GM12872 (cell line): Measurements from ENCODE around the gene DAZAP1.

Experiments used
- TF ChIP-seq, protein P1 (sequence below): IDR thresholded peaks from 3 replicates; pipeline ENCODE4 v1.5.1; 2011; ENCODE audit warnings: low read depth, mild to moderate bottlenecking, low read length, moderate library complexity; ENCODE audit not compliant: insufficient read depth

Gene DAZAP1

GRCh38 chr19:1402411-1403070 lies 4.8 kb upstream of the DAZAP1 start:
- TF ChIP-seq, protein P1, sequence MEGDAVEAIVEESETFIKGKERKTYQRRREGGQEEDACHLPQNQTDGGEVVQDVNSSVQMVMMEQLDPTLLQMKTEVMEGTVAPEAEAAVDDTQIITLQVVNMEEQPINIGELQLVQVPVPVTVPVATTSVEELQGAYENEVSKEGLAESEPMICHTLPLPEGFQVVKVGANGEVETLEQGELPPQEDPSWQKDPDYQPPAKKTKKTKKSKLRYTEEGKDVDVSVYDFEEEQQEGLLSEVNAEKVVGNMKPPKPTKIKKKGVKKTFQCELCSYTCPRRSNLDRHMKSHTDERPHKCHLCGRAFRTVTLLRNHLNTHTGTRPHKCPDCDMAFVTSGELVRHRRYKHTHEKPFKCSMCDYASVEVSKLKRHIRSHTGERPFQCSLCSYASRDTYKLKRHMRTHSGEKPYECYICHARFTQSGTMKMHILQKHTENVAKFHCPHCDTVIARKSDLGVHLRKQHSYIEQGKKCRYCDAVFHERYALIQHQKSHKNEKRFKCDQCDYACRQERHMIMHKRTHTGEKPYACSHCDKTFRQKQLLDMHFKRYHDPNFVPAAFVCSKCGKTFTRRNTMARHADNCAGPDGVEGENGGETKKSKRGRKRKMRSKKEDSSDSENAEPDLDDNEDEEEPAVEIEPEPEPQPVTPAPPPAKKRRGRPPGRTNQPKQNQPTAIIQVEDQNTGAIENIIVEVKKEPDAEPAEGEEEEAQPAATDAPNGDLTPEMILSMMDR = no peak

DNA sequence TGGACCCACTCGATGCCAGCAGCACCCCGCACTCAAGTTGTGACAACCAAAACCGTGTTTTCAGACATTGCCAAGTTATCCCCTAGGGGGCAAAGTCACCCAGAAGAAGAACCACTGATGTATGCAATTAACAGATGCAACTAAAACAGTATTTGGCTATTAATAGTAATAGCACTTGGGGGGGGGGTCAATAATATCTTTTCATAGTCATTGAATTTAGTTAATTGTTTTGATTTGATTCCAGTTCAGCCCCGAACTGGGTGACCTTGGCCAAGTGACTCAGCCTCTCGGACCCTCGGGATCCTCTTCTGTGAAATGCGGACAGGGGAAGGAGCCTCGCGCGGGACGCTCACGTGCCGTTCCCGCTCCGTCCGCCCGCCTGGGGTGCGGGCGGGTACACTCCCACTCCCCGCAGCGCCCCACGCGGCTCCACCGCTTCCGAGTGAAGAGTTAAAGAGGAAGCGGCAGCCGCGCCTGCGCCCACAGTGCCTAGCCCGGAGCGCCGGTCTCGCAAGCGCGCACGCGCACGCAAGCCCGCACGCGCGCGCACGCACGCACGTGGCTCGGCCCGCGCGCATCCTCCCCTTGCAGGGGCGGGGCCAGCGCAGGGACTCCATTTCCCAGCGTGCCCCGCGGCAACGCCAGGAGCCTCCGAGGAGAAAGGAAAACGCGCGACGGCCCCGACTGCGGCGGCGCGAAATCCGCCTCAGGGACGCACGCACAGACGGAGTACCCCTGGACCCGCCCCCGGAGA lies 435 bp upstream of the DAZAP1 start:
- TF ChIP-seq, protein P1 = peak; percentile 53; the same call in 2 of the 3 replicates

DNA sequence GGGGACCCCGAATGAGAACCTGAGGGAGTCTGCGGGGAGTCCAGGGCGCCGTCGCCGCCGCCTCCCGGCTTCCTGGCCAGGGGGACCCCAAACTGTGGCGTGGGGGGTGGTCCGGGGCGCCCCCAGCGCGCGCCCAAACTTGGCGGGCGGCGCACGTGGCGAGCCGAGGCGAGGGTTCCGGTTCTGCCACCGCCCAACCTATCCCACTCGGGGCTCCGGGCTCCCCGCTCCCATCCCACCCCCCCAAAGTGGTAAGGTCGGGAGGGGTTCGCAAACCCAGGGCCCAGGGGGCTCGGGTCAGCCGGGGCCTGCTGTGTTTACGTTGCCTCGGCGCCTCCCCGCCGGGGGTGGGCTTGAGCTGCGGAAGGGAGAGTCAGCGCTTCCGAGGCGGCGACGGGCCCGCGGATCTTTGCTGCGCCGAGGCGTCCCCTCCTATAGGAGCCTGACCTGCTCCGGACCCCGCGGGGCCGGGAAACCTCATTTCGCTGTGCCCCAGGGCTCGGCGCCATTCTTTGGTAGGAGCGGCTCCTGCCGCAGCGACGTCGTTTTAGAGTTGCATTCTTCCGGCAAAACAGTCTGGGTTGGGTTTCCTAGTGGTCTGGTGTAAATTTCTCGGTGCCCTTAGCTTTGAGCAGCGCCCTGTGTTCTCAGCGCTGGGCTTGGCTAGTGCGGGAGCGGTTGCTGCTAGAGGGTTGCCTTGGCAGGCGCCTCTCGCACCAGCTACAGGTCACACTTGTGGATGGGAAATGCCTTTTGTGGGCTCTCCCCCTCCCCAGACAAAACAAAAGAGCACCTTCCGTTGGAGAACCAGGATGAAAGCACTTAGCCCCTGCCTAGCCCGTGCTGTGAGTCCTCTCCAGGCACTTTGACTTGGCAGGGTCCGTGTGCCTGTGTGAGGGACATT lies 1.2 kb downstream of the DAZAP1 start:
- TF ChIP-seq, protein P1 = no peak

- TF ChIP-seq, protein P1 = no peak
Measured at GRCh38 chr19:1409204-1410005, 2.0 kb downstream of the DAZAP1 start.

GRCh38 chr19:1410136-1410786 lies 2.9 kb downstream of the DAZAP1 start:
- TF ChIP-seq, protein P1 = no peak

- TF ChIP-seq, protein P1 = no peak
Measured at GRCh38 chr19:1410789-1411188, 3.4 kb downstream of the DAZAP1 start.
